K562 (cell line): ENCODE data around the gene TMEM53. TPM values are rescaled to one million over a fixed set of nuclear protein-coding genes. Genes with fewer than 3 reads are reported as not detected.

Experiments
- BRD9 ChIP-seq: fragments of 450-650 bp; IDR thresholded peaks from 2 replicates; pipeline ENCODE4 v1.6.1; 2018; ENCODE audit warnings: low read depth; ENCODE audit not compliant: partially characterized antibody
- CEBPZ ChIP-seq: fragments of 150-350 bp; IDR thresholded peaks from 2 replicates; pipeline ENCODE4 v1.6.1; 2014; ENCODE audit warnings: low read depth, mild to moderate bottlenecking, low read length, borderline replicate concordance
- CHAMP1 ChIP-seq: fragments of 450-650 bp; IDR thresholded peaks from 2 replicates; pipeline ENCODE4 v1.6.1; 2016; ENCODE audit warnings: mild to moderate bottlenecking
- E4F1 ChIP-seq: fragments of 250-450 bp; sonication (Bioruptor Pico); IDR thresholded peaks from 2 replicates; pipeline ENCODE4 v1.5.0; 2021; ENCODE audit warnings: mild to moderate bottlenecking, borderline replicate concordance
- EWSR1 ChIP-seq: fragments of 450-650 bp; IDR thresholded peaks from 2 replicates; pipeline ENCODE4 v1.6.1; 2018; ENCODE audit warnings: borderline replicate concordance, mild to moderate bottlenecking, low read depth, moderate library complexity; ENCODE audit not compliant: partially characterized antibody
- GABPB1 ChIP-seq: sonication (generic); formaldehyde crosslinking; IDR thresholded peaks from 2 replicates; pipeline ENCODE4 v1.8.0; 2022; ENCODE audit warnings: mild to moderate bottlenecking, missing genetic modification reagents
- HDAC6 ChIP-seq: IDR thresholded peaks from 2 replicates; pipeline ENCODE4 v1.6.1; 2012; ENCODE audit warnings: low read depth, mild to moderate bottlenecking, control low read depth, inconsistent platforms, low read length, moderate library complexity
- HDGF ChIP-seq: fragments of 450-650 bp; IDR thresholded peaks from 2 replicates; pipeline ENCODE4 v1.6.1; 2016
- ILK ChIP-seq: fragments of 450-650 bp; IDR thresholded peaks from 2 replicates; pipeline ENCODE4 v1.6.1; 2016; ENCODE audit warnings: missing genetic modification characterization, low read depth, mild to moderate bottlenecking, missing compliant biosample characterization, moderate library complexity, borderline replicate concordance
- KDM1A ChIP-seq, 2 experiments: fragments of 450-650 bp; IDR thresholded peaks; 2 replicates each; pipeline ENCODE4 v1.6.1; 2016; ENCODE audit warnings: mild to moderate bottlenecking in 2 of 2
- MECOM ChIP-seq: fragments of 250-450 bp; sonication (Bioruptor Pico); IDR thresholded peaks from 2 replicates; pipeline ENCODE4 v1.8.0; 2022; ENCODE audit warnings: inconsistent platforms
- MTA3 ChIP-seq: fragments of 450-650 bp; formaldehyde crosslinking; IDR thresholded peaks from 2 replicates; pipeline ENCODE4 v1.6.1; 2017; ENCODE audit warnings: mild to moderate bottlenecking, borderline replicate concordance
- MTF1 ChIP-seq: fragments of 250-450 bp; sonication (Bioruptor Pico); IDR thresholded peaks from 2 replicates; pipeline ENCODE4 v1.9.0; 2021; ENCODE audit warnings: moderate library complexity, mild to moderate bottlenecking, inconsistent platforms, borderline replicate concordance
- NFRKB ChIP-seq: fragments of 450-650 bp; IDR thresholded peaks from 2 replicates; pipeline ENCODE4 v1.6.1; 2016; ENCODE audit warnings: low read depth
- PHF20 ChIP-seq: fragments of 450-650 bp; IDR thresholded peaks from 2 replicates; pipeline ENCODE4 v1.6.1; 2018; ENCODE audit not compliant: partially characterized antibody
- RB1 ChIP-seq: fragments of 450-650 bp; IDR thresholded peaks from 2 replicates; pipeline ENCODE4 v1.6.1; 2017; ENCODE audit warnings: low read depth, mild to moderate bottlenecking
- RFX7 ChIP-seq: fragments of 250-450 bp; sonication (Bioruptor Pico); IDR thresholded peaks from 2 replicates; pipeline ENCODE4 v1.5.1; 2021; ENCODE audit warnings: mild to moderate bottlenecking
- SLC30A9 ChIP-seq: fragments of 250-450 bp; sonication (Bioruptor Pico); IDR thresholded peaks from 2 replicates; pipeline ENCODE4 v1.8.0; 2022; ENCODE audit warnings: mild to moderate bottlenecking, moderate library complexity
- SMARCA4 ChIP-seq: fragments of 450-650 bp; IDR thresholded peaks from 2 replicates; pipeline ENCODE4 v1.6.1; 2016
- SMARCC2 ChIP-seq: fragments of 450-650 bp; IDR thresholded peaks from 2 replicates; pipeline ENCODE4 v1.6.1; 2017; ENCODE audit warnings: antibody characterized with exemption, moderate library complexity, mild to moderate bottlenecking, low read depth
- SNRNP70 ChIP-seq: fragments of 200-400 bp; formaldehyde crosslinking; optimal IDR thresholded peaks from 2 replicates; pipeline ENCODE3; 2017; ENCODE audit warnings: low read depth, low read length
- SRF ChIP-seq, 2 experiments: fragments of 250-450, 450-650 bp in 1 of 2; sonication (Bioruptor Pico) in 1 of 2; sonication (generic) in 1 of 2; formaldehyde crosslinking; IDR thresholded peaks; 2 replicates each; pipeline versions ENCODE4 v1.5.0 to v1.5.1; 2020 to 2022; ENCODE audit warnings: mild to moderate bottlenecking in 1 of 2, missing genetic modification reagents in 1 of 2
- ZNF77 ChIP-seq: fragments of 250-450 bp; sonication (Bioruptor Pico); IDR thresholded peaks from 2 replicates; pipeline ENCODE4 v1.5.0; 2020
- polyA plus RNA-seq, 8 experiments: library from polyadenylated mRNA; depleted of rRNA in 4 of 8; stranded (reverse) in 5 of 8; unstranded in 3 of 8; fragments of >200 nt; fragmentation: Nextera tagmentation in 2 of 8; fragmentation: Illumina TruSeq in 1 of 8; extraction: Ambion mirVana in 2 of 8; extraction: Trizol in 1 of 8; gene quantifications; 2 replicates each; pipeline versions ENCODE4 v1.2.1 to v1.2.3, GENCODE V29; 2011 to 2014; ENCODE audit warnings: inconsistent platforms in 1 of 8, missing spikeins in 1 of 8
- total RNA-seq, 7 experiments: library from RNA; depleted of rRNA in 6 of 7; stranded (reverse); fragments of >200 nt in 6 of 7; fragmentation: Illumina TruSeq in 2 of 7; extraction: Trizol in 2 of 7; gene quantifications; 2 replicates each; pipeline versions ENCODE4 v1.2.1 to v1.2.3, GENCODE V29; 2011 to 2021; ENCODE audit warnings: low replicate concordance in 1 of 7

Gene TMEM53
- total and polyA plus RNA-seq, 9 of the 15 experiments (the other 6 are each of a cell fraction or from before 2014, with no cell fraction given), result 0.23 to 3.7 (median 2.0) TPM

GRCh38 chr1:44632598-44632997 lies 41.7 kb downstream of the TMEM53 start (continued):
- TF ChIP-seq PHF20 (no peak), MTA3 (no peak), HDGF (no peak), MECOM (no peak), RB1 (no peak), KDM1A (IDR thresholded peaks at IDR 0.05) (peak in 1 of 2 experiments; percentile 55; a peak in 1 of 4 replicates), SLC30A9 (no peak), ZNF77 (CRISPR knock-in tag) (no peak), ILK (no peak), SRF (CRISPR knock-in tag; IDR thresholded peaks at IDR 0.05) (no peak), SNRNP70 (no peak), MTF1 (no peak), SMARCA4 (peak; percentile 49; the same call in 1 of the 2 replicates), HDAC6 (no peak), RFX7 (CRISPR knock-in tag) (no peak), GABPB1 (CRISPR knock-in tag) (0 out of 2 replicates have a peak, but pooled peaks have one; percentile 28), CHAMP1 (no peak), NFRKB (no peak), BRD9 (peak; percentile 20), SMARCC2 (no peak), EWSR1 (no peak), CEBPZ (no peak), E4F1 (CRISPR knock-in tag) (no peak)
